OCI-LY3 (cell line): ENCODE results near the gene RIPK4.

Experiments used
- H2AFZ ChIP-seq: fragments of 200-600, 300-600 bp; shearing (Covaris generic); 2 replicates; pipeline ENCODE4 v1.6.0; 2014; ENCODE audit warnings: antibody characterized with exemption, low read depth, low read length
- H3K27ac ChIP-seq: fragments of 200-600, 300-600 bp; sonication (generic); 2 replicates; pipeline ENCODE4 v1.5.1; 2014; ENCODE audit warnings: mild to moderate bottlenecking, low read length, moderate library complexity, mixed read lengths
- H3K27me3 ChIP-seq: fragments of 200-600, 300-600 bp; sonication (generic); 2 replicates; pipeline ENCODE4 v1.6.1; 2014; ENCODE audit warnings: low read depth, low read length, mixed read lengths
- H3K36me3 ChIP-seq: fragments of 200-600, 300-600 bp; sonication (generic); replicated peaks from 2 replicates; pipeline ENCODE3; 2014; ENCODE audit warnings: low read depth, low read length, mixed read lengths
- H3K4me1 ChIP-seq: fragments of 300-600, 200-600 bp; sonication (generic); 2 replicates; pipeline ENCODE4 v1.6.1; 2014; ENCODE audit warnings: low read length, mixed read lengths
- H3K4me2 ChIP-seq: fragments of 200-600, 300-600 bp; sonication (generic); 2 replicates; pipeline ENCODE4 v1.6.1; 2014; ENCODE audit warnings: low read length, mixed read lengths
- H3K4me3 ChIP-seq: fragments of 300-600, 200-600 bp; sonication (generic); 2 replicates; pipeline ENCODE4 v1.5.1; 2014; ENCODE audit warnings: antibody characterized with exemption, mild to moderate bottlenecking, low read length, moderate library complexity
- H3K79me2 ChIP-seq: fragments of 300-600, 200-600 bp; shearing (Covaris generic); 2 replicates; pipeline ENCODE4 v1.6.1; 2014; ENCODE audit warnings: mild to moderate bottlenecking, low read length, mixed read lengths
- H3K9ac ChIP-seq: fragments of 300-600, 200-600 bp; shearing (Covaris generic); 2 replicates; pipeline ENCODE4 v1.6.0; 2014; ENCODE audit warnings: mild to moderate bottlenecking, low read length, moderate library complexity
- H3K9me3 ChIP-seq: fragments of 200-600, 300-600 bp; shearing (Covaris generic); 2 replicates; pipeline ENCODE4 v1.6.1; 2014; ENCODE audit warnings: low read length, mixed read lengths; ENCODE audit not compliant: insufficient read depth
- H4K20me1 ChIP-seq: fragments of 200-600, 300-600 bp; sonication (generic); 2 replicates; pipeline ENCODE4 v1.6.1; 2016; ENCODE audit warnings: low read length, mixed read lengths; ENCODE audit not compliant: insufficient read depth
- CTCF ChIP-seq: fragments of 200-600, 300-600 bp; sonication (generic); IDR thresholded peaks from 2 replicates; pipeline ENCODE4 v1.5.1; 2014; ENCODE audit warnings: antibody characterized with exemption, low read length, low read depth
- EZH2phosphoT487 ChIP-seq: fragments of 200-600 bp; shearing (Covaris generic); IDR thresholded peaks from 2 replicates; pipeline ENCODE4 v1.6.1; 2018; ENCODE audit warnings: antibody characterized with exemption, mixed run types, low read depth

Gene RIPK4

GRCh38 chr21:41754479-41754891, 12.4 kb downstream of the RIPK4 start:
- H4K20me1 ChIP-seq, result no peaks in the 10 kb centered on the region
- H3K79me2 ChIP-seq, result no peaks in the 10 kb centered on the region
- H3K9ac ChIP-seq, result no peak overlapping the region
- H3K9me3 ChIP-seq, result no peaks in the 10 kb centered on the region
- no peak overlapping the region for H3K4me2 ChIP-seq
- no peaks in the 10 kb centered on the region for H3K36me3 ChIP-seq
- H2AFZ ChIP-seq, result no peak overlapping the region
- no peaks in the 10 kb centered on the region for H3K27me3 ChIP-seq
- no peak overlapping the region for H3K27ac ChIP-seq
- no peaks in the 10 kb centered on the region for H3K4me1 ChIP-seq
- TF ChIP-seq EZH2phosphoT487, result no peak
- no peak for TF ChIP-seq CTCF
- H3K4me3 ChIP-seq, result no peak overlapping the region

GRCh38 chr21:41753006-41753898, 13.6 kb downstream of the RIPK4 start:
- H3K4me3 ChIP-seq, result no peak overlapping the region
- no peaks in the 10 kb centered on the region for H3K9me3 ChIP-seq
- H3K27ac ChIP-seq, result no peak overlapping the region
- H3K36me3 ChIP-seq, result no peaks in the 10 kb centered on the region
- H3K9ac ChIP-seq, result no peak overlapping the region
- no peak overlapping the region for H2AFZ ChIP-seq
- peaks cover 6% of the 10 kb centered on the region; the same call in 1 of the 2 replicates for H3K27me3 ChIP-seq
- no peaks in the 10 kb centered on the region for H3K79me2 ChIP-seq
- TF ChIP-seq CTCF, result no peak
- TF ChIP-seq EZH2phosphoT487, result no peak
- H3K4me2 ChIP-seq, result no peak overlapping the region
- H4K20me1 ChIP-seq, result no peaks in the 10 kb centered on the region
- H3K4me1 ChIP-seq, result no peaks in the 10 kb centered on the region

DNA sequence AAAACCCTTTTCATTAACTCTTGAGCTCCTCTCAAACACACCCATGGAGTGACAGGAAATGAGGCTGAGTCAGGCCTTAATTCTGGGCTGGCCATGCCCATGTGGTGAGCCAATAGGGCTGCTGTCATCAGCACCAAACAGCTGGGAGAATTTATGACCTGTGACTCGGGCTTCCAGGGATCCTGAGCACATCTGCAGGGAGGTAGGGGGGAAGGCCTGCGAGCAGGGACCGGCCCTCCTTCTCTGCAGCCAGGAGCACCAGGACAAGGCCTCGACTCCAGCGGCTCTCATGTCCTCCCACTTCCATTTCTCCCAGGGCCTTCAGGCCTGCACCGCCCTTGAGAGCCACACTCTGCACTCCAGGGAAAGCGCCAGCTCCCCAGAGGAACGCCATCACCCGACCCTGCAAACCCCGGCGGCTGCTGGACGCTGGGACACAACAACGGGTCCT, 14.6 kb downstream of the RIPK4 start:
- Histone ChIP-seq H3K36me3 (no peaks in the 10 kb centered on the region), H3K79me2 (no peaks in the 10 kb centered on the region), H3K27me3 (peaks cover 6% of the 10 kb centered on the region; the same call in 1 of the 2 replicates), H2AFZ (no peak overlapping the region), H4K20me1 (no peaks in the 10 kb centered on the region), H3K27ac (no peak overlapping the region), H3K9me3 (no peaks in the 10 kb centered on the region), H3K4me3 (no peak overlapping the region), H3K9ac (no peak overlapping the region), H3K4me2 (no peak overlapping the region), H3K4me1 (no peaks in the 10 kb centered on the region)
- TF ChIP-seq CTCF (no peak), EZH2phosphoT487 (no peak)

DNA sequence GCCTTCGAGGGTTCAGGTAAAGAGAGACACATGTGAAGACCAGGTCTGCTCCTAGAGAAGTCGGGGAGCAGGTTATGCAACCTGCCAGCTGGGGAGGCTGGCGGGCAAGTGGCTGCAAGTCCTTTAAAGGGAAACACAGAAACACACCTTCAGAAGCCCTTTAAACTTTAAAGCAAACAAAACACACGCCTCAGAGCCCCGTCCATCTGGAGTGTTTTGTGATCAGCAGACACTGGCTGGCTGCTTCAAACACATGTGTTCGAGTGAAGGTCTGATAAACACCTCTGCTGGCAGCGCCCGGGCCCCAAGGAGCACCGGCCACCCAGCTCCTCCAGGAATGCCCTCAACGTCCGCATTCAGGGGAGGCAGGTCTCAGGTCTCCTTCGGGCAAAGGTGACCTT, 15.2 kb downstream of the RIPK4 start:
- no peaks in the 10 kb centered on the region for H3K4me1 ChIP-seq
- no peaks in the 10 kb centered on the region for H3K36me3 ChIP-seq
- H4K20me1 ChIP-seq, result no peaks in the 10 kb centered on the region
- no peak overlapping the region for H3K9ac ChIP-seq
- no peak for TF ChIP-seq EZH2phosphoT487
- no peak for TF ChIP-seq CTCF
- H3K27ac ChIP-seq, result no peak overlapping the region
- H3K4me2 ChIP-seq, result no peak overlapping the region
- H3K9me3 ChIP-seq, result no peaks in the 10 kb centered on the region
- H3K4me3 ChIP-seq, result no peak overlapping the region
- H3K27me3 ChIP-seq, result peaks cover 6% of the 10 kb centered on the region; the same call in 1 of the 2 replicates
- H2AFZ ChIP-seq, result no peak overlapping the region
- H3K79me2 ChIP-seq, result no peaks in the 10 kb centered on the region
